GM21619 (cell line): ENCODE measurements around the gene PDZRN4.
"Not testable (repeated sequence)": the region's sequence is repeated elsewhere in the genome, so short reads cannot be mapped to it uniquely, and the experiment has no call there.

Experiments
- ATAC-seq: cut with Tn5 transposase; IDR thresholded peaks from one replicate; pipeline ENCODE4 v1.9.1; 2021; ENCODE audit not compliant: unreplicated experiment

Gene PDZRN4

DNA sequence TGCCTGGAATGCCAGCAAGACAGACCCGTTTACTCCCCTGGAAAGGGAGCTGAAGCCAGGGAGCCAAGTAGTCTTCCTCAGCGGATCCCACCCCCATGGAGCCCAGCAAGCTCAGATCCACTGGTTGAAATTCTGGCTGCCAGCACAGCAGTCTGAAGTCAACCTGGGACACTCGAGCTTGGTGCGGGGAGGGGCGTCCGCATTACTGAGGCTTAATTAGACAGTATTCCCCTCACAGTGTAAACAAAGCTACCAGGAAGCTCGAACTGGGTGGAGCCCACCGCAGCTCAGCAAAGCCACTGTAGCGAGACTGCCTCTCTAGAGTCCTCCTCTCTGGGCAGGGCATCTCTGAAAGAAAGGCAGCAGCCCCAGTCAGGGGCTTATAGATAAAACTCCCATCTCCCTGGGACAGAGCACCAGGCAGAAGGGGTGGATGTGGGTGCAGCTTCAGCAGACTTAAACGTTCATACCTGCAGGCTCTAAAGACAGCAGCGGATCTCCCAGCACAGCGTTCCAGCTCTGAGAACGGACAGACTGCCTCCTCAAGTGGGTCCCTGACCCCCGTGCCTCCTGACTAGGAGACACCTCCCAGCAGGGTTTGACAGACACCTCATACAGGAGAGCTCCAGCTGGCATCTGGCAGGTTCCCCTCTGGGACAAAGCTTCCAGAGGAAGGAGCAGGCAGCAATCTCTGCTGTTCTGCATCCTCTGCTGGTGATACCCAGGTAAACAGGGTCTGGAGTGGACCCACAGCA lies 92.4 kb downstream of the PDZRN4 start:
- not testable (repeated sequence) for ATAC-seq

DNA sequence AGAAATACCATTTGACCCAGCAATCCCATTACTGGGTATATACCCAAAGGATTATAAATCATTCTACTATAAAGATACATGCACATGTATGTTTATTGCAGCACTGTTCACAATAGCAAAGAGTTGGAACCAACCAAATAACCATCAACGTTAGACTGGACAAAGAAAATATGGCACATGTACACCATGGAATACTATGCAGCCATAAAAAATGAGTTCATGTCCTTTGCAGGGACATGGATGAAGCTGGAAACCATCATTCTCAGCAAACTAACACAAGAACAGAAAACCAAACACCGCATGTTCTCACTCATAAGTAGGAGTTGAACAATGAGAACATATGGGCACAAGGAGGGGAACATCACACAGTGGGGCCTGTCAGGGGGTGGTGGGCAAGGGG lies 97.3 kb downstream of the PDZRN4 start:
- ATAC-seq: not testable (repeated sequence)

DNA sequence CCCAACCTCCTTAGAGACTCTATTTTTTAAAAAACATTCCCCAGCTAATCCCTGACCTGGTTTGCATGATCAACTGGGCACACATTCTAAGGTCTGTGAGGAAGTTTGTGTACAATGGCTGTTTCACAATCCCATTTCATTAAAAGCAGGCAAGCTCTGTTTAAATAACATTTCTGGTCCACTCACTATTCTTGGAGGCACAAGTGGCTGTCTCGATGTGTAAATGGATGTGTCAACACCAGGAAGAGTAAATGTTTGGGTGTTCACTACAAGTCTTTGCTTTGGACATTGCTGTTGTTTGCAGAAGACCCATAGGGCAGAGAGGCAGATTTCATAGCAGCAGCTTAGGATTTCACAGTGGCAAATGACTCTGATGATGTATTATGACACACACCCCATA lies 98.3 kb downstream of the PDZRN4 start:
- ATAC-seq: no peak

DNA sequence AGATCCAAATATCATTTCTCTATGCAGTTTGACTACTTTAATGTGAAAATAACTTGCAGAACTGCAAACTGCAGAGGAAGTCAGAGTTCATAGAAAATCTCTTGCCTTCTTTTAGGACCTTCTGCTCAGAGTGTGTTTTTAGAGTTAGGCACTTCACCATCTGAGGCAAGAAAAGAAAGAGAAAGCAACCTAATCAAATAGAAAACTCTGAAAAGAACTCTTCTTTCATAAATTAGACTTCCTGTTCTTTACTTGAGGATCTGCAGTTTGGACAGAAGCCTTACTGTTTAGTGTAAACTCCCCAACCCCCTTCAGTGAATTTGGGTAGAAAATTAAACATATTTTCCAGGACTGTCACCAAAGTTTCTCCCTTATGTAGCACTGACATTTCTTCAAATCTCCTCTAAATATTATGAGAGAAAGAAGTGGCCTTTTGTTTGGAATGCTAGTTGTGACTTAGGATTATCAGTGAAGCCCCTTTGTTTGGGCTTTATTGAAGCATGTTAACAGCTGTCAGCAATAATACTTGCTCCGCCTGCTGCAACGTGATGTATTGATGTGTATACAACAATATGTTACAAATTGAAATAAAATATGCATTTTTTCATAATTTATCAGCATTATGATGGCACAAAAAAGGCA lies 99.5 kb downstream of the PDZRN4 start:
- peak; percentile 67 for ATAC-seq

DNA sequence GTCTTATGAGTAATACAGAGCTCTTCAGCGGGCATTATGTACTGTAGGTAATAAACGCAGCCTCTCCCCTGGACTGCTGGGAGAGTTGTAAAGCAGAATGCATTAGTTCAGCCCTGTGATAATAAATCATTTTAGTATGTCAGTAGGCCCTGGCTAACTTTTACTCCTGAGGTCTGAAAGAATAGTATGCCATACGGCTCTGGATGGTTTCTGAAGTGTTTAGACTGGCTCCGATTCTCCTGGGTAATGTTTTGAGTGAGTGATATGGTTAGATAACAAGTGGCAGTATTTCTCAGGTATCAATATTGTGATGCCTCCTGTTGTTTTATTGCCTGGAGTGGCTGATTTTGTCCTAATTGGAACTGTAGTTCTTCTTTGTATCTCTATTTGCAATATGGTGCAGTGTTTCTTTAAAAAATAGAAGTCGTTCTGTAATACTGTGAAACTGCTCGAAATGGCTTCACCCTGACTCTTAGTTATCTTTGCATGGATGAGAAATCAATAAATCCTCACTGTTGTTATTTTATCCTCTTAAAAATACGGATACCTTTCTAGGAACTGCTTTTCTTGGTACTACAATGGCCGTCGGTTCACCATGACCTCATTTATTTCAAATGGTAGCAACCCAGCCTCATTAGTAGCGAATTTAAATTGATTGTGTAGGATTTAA lies 100.2 kb downstream of the PDZRN4 start:
- no peak for ATAC-seq

DNA sequence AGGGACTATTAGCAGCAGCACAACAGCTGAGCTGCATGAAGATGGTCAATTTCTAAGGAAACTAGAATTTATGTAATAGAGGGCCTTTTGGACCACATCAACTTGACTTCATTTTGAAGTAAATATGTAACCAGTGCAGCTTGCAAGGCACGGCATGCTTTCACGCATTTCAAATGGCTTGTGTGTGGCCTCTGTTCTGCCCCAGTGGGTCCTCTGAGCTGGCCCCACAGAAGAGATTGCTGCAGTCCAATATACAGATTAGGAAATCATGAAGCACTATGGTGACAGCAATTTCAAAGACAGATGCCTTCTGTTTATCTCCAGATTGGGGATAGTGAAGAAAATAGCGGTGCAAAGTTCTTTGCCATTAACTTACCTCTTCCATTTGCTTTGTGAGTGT lies 101.4 kb downstream of the PDZRN4 start:
- no peak for ATAC-seq

DNA sequence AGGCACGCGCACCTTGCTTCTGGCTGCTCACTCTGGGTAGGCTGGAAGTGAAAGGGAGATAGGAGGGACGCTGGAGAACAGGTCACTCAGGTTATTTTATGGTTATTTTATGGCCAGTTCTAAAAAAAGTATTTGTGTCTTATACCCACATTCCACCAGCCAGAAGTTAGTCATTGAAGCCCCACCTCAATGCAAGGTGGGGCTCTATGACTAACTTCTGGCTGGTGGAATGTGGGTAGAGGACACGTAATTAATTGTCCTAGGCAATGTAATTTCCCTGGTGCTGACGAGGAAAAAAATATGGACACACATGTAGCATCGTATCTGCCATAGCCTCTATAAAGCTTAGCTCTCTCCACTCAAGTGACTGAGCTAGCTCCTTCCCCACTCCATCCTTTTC lies 104.9 kb downstream of the PDZRN4 start:
- no peak for ATAC-seq

DNA sequence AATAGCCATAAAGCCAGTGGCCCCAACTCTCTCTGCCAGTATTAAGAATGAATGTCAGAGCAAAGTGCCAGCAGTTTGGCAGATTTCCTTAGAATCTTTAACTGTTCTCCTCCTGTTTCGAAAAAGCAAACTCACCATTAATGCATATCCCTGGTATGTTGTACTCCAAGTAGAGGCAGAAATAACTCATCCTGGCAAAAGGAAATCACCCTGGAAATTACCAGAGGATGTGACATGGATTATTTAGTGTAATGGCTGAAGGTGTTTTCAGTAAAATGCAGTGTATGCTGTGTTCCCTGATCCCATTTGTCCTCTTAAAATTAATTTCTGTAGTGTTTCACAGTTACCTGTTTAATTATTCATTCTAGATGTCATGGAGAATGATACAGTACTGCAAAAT lies 105.3 kb downstream of the PDZRN4 start:
- ATAC-seq: no peak

DNA sequence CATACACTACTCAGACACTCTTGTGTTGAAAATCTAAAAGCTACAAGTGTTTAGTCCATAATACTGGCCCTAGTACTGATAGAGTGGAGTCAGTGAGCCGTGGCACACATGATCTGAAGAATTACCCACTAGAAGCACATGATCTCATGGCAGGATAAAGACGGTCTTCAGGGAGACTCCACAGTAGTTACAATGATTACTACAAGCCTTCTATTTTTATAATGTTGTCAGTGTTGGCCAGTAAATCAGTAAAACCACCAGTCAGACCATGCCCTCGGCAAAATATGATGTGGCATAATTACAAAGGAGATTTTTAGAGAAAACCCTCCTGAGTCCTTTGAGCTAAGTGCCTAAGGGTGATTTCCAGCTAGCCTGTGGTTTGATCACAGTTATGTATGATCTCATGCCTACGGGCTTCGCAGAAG lies 114.9 kb downstream of the PDZRN4 start:
- no peak for ATAC-seq

DNA sequence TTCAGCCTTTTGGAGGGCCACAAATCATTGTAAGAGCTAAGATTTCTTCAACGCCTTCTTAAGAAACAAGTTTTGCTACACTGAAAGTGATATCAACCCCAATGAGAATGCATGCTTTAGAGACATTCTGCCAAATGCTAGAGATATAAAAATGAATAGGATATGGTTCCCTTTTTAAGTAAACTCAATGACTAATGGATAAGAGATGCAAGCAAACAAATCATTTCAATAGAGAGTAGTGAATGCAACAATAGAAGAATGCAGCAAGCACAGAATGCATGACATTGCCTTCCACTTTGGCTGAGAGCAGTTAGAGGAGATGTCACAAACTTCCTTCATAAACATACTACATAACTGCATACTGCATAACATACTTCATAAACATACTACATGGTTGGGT lies 116.4 kb downstream of the PDZRN4 start:
- ATAC-seq: no peak

DNA sequence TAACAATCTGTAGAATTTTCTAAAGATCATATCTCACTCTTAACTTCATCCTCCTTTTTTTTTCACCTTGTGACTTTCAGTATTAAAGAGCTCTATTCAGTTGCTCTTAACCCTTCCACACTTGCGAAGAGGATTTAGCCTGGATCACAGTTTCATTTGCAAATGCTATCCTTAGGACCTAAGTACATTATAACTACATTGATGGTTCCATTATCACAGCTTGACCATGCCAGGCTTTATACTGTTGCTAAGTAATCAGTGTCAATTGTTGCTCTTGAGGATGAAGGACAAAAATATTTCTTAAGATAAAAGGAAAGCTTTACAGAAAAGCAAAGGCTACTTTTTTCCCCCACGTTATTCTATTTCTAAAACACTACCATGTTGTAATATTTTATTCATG lies 122.2 kb downstream of the PDZRN4 start:
- ATAC-seq: no peak

DNA sequence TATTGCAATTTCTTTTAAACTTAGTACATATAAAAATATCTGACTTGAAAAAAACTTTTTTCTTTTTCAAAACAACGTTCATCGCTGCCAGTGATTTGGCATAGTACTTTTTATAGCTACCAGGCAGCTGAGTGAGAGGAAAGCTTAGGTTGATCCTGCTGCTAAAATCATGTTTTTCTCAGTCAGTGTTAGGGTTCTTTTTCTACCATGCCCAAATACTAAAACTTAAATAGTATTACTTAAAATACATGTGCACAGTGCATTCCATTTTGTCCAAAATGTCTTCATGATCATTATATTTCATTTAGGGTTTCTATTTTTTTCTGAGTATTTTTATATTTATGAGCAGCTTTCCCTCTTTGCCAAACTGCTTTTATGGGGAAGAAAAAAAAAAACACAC lies 123.8 kb downstream of the PDZRN4 start:
- no peak for ATAC-seq

DNA sequence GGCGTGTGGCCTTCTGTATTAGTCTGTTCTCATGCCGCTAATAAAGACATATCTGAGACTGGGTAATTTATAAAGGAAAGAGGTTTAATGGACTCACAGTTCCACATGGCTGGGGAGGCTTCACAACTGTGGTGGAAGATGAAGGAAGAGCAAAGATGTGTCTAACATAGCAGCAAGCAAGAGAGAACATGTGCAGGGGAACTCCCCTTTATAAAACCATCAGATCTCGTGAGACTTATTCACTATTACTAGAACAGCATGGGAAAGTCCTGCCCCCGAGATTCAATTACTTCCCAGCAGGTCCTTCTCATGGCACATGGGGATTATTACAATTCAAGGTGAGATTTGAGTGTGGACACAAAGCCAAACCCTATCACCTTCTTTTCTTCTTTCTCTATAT lies 124.3 kb downstream of the PDZRN4 start:
- not testable (repeated sequence) for ATAC-seq

DNA sequence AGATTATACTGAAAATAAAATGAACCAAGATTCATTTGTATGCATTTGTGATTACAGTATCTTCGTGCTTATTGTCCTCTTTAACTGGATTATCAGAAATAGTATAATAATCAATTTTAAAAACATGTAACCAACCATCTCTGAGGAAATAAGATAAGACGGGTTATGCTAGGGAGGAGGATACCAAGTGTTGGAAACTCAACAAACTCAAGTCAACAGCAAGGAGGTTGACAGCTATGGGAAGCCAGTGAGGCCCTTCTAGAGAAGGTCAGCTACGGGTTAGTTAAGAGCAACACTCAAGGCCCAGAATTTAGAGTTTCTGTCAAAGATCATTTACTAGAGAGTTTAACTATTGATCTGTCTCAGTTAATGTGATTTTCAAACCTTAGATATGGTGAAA lies 137.2 kb downstream of the PDZRN4 start:
- no peak for ATAC-seq

DNA sequence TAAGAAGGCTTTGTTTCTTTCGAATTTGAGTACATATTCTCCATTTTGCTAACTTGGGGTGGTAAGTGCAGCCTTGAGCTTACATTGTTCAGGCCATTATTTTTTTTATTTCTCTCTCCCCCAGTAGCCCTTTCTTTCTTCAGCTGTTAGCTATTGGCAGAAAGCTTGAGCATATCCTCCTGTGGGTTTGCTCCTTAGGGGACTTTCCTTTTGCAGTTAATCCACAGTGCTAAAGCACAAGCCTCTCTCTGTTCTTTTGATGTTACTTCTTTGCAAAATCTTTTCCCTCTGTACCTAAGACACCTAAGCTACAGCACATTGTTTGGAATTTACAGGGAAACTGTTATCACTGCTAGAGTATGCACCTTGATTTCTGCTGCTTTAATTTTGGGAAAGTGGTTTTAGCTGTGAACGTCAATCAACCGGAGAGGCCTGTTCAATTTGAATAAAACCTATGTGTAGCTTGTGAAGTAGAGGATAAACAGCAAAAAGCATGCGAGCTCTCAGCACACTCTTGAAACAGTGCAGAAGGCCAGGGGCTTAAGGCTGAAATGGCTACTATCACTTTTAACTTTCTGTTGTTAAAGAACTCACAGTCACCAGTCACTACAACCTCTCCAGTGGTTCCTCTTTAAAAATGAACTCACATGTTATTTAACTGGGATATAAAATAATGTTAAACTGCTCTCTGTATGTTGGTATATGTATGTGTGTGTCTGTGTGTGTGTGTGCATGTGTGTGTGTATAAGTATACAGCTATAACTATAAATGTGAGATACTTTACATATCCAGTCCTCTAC lies 139.2 kb downstream of the PDZRN4 start:
- no peak for ATAC-seq

DNA sequence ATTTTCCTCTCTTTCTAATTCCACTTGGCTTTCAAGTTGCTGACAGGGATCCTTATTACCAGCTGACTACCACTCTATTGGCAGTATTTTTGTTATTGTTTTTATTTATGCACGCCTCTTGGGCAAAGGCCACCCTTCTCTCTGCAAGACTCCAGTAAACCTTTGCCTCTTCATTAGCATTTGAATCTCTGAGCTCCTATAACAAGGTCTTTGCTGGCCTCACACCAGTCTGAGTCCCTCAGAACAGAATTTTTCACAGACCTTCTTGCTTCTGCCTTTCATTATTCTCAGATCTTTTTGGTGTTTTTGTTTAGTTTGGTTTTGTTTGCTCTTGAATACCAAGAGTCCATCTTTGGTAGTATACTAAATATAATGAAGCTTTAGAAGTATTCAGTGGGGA lies 145.9 kb downstream of the PDZRN4 start:
- ATAC-seq: no peak

DNA sequence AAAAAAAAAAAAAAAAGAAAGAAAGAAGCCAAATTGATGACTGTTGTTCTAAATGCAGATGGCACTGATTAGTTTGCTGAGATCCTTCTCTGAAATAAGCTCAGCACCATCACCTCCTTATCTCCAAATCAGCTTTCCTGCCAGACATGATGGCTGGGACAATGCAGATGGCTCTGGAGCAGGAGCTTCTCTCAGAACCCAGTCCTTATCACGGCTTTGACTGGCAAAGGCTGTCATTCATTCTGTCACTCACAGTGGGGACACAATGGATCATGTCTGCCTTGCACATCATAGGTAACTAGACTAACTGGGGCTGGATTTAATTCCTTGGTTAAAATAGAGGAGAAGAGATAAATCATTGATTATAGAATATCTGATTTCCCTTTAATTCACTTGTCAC lies 146.3 kb downstream of the PDZRN4 start:
- no peak for ATAC-seq

DNA sequence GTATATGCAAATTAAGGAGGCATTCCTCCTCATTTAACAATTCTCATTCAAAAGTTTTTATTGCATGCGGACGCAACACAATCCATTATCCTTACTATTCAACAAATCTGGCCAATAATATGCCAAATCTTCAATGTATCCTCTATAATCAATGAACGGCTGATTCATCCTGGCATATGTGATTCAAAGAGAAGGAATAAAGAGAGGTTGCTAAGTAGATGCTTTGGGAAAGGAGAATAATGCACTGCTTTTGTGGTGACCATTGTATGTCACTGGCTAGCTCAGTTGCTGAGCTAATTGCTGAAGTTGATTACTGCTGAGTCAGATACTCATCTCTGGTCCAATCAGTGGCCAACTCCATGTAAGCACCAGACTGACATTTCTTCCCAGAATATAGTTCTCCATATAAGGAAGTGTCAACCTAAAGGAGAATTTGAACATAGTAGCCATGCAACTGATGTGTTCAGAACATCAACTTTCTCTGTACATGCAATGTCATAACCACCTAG lies 148.0 kb downstream of the PDZRN4 start:
- no peak for ATAC-seq

DNA sequence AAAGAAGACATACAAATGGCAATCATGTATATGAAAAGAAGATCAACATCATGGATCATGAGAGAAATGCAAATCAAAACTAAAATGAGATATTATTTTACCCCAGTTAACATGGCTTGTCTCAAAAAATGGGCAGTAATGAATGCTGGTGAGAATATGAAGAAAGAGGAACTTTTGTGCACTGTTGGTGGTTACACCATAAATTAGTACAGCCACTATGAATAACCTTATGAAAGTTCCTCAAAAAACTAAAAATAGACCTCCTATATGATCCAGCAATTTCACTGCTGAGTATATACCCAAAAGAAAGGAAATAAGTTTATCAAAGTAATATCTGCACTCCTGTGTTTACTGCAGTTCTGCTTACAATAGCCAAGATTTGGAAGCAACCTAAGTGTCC lies 151.7 kb downstream of the PDZRN4 start:
- ATAC-seq: no peak

DNA sequence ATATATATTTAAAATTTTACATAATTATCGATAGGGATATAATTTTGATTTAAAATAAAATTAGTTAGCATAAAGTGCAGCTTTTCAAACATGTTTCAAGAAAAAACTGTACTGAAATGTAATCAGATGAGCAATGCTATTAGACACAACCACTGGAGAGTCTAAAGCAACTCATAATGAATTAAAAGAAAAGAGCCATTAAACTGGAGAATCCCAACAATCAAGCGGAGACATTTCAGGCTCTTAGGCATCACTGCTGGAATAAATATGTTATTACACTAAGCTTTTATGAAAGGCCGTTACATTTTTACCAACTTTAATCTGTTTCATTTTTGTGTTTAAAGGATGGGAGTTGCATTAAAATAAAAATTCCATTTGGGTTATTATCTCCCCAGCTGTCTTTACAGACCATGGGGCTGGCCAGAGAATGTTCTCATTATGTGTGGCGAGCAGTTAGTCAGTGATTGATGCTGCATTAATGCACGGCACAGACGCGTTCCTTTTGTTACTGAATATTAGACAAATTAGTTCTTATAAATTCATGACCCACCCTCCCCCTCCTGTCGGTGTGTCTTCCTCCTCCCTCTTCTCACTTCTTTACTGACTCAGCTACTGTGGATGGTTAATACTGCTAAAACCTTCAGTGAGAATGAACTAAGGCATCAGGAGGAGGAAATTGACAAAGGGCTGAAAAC lies 156.8 kb downstream of the PDZRN4 start:
- no peak for ATAC-seq

DNA sequence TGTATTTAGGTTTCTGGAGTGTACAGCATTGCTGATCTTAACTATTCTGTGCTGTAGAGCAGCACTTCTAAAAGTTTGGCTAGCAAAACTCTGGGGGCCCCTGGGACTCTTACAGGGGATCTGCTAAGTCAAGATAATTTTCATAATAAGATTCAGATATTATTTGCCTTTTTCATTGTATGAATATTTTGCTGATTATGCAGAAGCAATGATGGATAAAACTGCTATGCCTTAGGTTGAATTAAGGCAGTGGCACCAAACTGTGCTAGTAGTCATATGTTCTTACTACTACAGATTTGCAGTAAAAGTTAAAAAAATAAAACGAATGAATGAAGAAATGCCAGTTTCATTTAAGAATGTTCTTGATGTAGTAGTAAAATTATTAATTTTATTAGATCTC lies 160.1 kb downstream of the PDZRN4 start:
- ATAC-seq: no peak
